ENCODE measurements around the gene MYD88. TPM values are rescaled to one million over a fixed set of nuclear protein-coding genes. Genes with fewer than 3 reads are reported as not detected.
"Not testable (repeated sequence)": the region's sequence is repeated elsewhere in the genome, so short reads cannot be mapped to it uniquely, and the experiment has no call there.

MYD88 gene
- total RNA-seq, 1 donor: 6.9 TPM

DNA sequence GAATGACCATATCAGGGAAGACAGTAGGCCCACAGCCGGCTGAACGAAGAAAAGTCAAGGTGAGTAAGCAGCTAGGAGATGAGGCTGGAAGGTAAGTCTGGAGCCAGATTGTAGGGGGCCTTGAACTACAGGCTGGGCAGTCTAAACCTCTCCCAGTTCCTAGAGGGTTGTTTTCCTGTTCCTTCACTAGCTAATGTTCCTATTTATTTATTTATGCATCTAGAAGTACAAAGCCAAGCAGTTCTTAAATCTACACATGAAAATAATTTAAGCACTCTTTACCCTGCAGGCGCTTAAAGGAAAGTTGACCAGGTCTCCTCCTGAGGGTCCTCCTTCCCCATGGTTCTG lies 5.3 kb upstream of the MYD88 start:
- DNase-seq (ENCODE audit: low read depth): no peak

DNA sequence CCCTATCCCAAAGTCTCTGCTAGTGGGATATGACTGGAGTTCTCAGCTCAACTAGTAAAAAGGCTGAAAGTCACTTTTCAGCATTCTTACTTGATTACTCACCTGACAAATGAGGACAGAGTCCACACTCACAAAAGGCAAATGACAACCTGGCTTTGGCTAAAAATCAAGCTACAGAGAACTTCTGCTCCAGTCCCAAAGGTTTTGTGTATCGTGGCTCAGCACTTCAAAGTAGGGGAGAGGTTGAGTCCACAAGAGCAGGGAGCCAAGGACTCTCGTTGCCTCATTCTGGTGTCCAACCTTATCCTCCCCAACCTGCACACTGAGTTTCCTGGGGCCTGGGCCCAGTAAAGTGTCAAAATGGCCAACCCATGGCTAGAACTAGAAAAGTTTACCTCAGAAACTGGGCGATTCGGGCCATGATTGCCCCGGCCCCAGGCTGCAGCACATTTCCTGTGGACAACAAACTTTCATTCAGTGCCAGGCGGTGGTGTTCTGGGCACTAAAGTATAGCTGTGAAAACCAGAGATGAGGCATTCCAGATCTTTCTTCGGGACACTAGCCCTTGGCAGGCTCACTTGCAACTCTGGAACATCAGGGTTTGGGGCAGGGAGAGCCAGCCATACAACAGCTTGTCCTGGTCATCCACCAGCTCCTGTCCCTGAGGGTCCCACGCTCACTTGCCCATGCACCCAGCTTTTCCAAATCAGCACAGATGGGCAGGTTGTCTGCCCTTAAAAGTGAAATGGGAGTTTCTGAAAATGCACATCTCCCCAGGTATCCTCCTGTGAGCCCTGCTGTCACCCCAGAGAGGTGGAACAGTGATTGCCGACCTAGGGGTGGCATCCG lies 4.7 kb upstream of the MYD88 start:
- H3K4me3 ChIP-seq (ENCODE audit: low read depth, low read length): no peak overlapping the region
- no peak for TF ChIP-seq CTCF (IDR thresholded peaks at IDR 0.05; ENCODE audit: insufficient read depth, low read depth, low read length)
- no peak for DNase-seq (ENCODE audit: low read depth)

More for the DNA sequence above, 5.3 kb upstream of the MYD88 start:
- no peak for TF ChIP-seq CTCF (IDR thresholded peaks at IDR 0.05; ENCODE audit: insufficient read depth, low read depth, low read length)
- no peak overlapping the region for H3K4me3 ChIP-seq (ENCODE audit: low read depth, low read length)

- not testable (repeated sequence) for H3K4me3 ChIP-seq (ENCODE audit: low read depth, low read length); DNase-seq (ENCODE audit: low read depth)
Observed at GRCh38 chr3:38134517-38135143, 3.8 kb upstream of the MYD88 start.

DNA sequence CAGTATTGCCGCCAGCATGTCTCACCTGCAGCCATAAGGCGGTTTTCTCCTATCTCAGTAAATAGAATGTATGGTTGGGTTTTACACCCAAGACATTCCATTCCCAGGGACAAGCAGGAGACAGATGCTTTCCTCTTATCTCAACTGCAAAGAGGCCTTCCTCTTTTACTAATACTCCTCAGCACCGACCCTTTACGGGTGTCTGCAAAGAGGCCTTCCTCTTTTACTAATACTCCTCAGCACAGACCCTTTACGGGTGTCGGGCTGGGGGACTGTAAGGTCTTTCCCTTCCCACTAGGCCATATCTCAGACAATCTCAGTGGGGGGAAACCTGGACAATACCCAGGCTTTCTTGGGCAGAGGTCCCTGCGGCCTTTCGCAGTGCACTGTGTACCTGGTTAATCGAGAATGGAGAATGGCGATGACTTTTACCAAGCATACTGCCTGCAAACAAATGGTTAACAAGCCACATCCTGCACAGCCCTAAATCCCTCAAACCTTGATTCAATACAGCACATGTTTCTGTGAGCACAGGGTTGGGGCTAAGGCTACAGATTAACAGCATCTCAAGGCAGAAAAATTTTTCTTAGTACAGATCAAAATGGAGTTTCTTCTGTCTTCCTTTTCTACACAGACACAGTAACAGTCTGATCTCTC lies 2.7 kb upstream of the MYD88 start:
- H3K4me3 ChIP-seq (ENCODE audit: low read depth, low read length): peak overlapping the region; percentile 71
- peak; percentile 5 for DNase-seq (ENCODE audit: low read depth)

DNA sequence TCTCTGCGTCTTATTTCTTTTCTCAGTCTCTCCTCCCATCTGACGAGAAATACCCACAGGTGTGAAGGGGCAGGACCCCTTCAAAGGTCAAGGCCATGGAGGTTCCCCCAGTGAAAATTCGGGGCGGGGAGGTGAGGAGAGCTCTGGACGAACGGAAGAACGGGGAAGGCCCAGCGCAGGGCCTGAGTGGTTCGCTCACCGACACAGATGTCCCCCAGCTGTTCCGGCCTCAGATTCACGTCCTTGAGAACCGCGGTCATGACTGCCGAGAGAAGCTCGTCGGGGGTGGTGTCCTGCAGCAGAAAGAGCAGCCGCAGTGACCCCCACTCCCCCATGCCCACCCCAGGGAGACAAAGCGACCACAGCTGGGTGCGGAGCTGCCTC lies 2.1 kb upstream of the MYD88 start:
- H3K4me3 ChIP-seq (ENCODE audit: low read depth, low read length): peak overlapping the region; percentile 71
- peak; percentile 60 for DNase-seq (ENCODE audit: low read depth)
- no peak for TF ChIP-seq CTCF (IDR thresholded peaks at IDR 0.05; ENCODE audit: insufficient read depth, low read depth, low read length)

- TF ChIP-seq CTCF (IDR thresholded peaks at IDR 0.05; ENCODE audit: insufficient read depth, low read depth, low read length): no peak
- peak within 1 kb of the TSS; percentile 71 for H3K4me3 ChIP-seq (ENCODE audit: low read depth, low read length)
- DNase-seq (ENCODE audit: low read depth): peak; percentile 99
Observed at GRCh38 chr3:38136777-38137614, 1.5 kb upstream of the MYD88 start, which contains the start of gene ACAA1. ACAA1 (minus strand) TSS chr3:38137127; CDS start chr3:38137035, 92 bp downstream.

DNA sequence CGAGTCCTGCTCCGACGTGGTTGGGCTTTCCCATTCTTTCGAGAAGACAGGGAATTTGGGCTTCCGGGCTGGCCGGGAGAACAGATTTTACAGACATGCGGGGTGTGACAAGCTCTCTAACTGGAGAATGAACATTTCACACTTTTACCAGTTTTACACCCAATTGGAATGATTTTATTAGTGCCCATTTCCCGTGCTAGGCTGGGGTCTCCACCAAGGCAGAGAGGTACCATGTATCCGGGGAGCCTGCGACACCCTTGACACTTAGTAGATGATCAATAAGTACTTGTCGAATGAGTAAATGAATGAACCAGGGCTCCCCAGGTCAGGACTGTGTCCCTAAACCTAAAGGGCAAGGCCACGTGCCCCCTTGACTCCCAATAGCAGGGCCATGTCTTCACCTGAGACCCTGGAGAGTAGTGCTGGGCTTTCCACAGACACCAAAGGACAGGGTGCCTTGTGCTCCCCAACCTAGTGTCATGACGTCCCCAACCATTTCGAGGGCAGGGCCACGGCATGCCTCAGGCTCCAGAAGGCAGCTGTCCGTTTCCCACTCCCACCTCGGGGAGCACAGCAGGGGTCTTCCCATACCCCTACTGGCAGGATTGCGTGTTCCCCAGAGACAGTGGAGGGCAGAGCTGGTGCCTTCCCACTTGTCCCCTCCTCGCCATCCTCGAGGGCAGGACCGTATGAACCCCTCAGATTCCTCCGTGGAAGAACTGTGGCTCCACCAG lies 679 bp upstream of the MYD88 start:
- DNase-seq (ENCODE audit: low read depth): peak; percentile 3
- H3K4me3 ChIP-seq (ENCODE audit: low read depth, low read length): peak overlapping the region; percentile 71

More for the DNA sequence above, 679 bp upstream of the MYD88 start:
- peak; percentile 11 for TF ChIP-seq CTCF (IDR thresholded peaks at IDR 0.05; ENCODE audit: insufficient read depth, low read depth, low read length)
